Measurements from ENCODE around the gene CNOT3.

CNOT3 gene

DNA sequence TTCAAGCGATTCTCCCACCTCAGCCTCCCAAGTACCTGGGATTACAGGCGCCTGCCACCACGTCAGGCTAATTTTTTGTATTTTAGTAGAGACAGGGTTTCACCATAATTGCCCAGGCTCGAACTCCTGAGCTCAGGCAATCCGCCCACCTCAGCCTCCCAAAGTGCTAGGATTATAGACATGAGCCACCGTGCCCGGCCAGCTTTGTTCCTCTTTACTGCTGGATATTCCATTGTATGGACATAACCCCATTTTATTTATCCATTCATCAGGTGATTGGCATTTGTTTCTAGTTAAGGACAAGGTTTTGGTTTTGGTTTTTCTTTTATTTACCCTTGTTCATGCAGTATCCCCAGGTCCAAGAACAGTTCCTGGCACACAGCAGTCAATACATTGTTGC lies 59.0 kb downstream of the CNOT3 start:
- DNase-seq: no peak

- DNase-seq: no peak
Observed at GRCh38 chr19:54197121-54197520, 59.6 kb downstream of the CNOT3 start.

GRCh38 chr19:54199401-54199800 lies 61.8 kb downstream of the CNOT3 start:
- DNase-seq: no peak

- no peak for DNase-seq
Observed at GRCh38 chr19:54201172-54201701, 63.7 kb downstream of the CNOT3 start.

- DNase-seq: no peak
Observed at GRCh38 chr19:54201980-54202379, 64.4 kb downstream of the CNOT3 start.

DNA sequence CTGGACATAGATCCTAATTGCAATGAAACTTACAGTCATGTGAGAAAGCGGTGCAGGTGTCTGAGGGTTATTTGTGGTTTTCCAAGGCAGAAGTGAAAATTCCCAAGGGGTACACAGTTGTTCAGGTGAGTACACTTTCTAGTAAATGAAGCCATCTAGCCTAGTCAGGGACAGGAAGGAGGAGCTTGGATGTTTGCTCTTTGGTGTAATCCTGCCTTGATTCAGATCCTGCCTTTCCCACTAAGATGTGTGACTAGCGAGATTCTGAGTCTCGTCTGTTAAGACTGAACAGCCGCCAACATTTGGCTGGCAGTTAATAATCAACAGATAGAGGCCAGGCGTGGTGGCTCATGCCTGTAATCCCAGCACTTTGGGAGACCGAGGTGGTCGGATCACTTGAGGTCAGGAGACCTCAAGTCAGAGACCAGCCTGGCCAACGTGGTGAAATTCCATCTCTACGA lies 65.6 kb downstream of the CNOT3 start:
- no peak for DNase-seq

GRCh38 chr19:54204767-54205468 lies 67.4 kb downstream of the CNOT3 start:
- DNase-seq: no peak

Data from CD4-positive, alpha-beta T cell treated with Interleukin-17A for 1 hour (primary cell).